ENCODE measurements around the gene COX17. TPM values are rescaled to one million over a fixed set of nuclear protein-coding genes. Genes with fewer than 3 reads are reported as not detected.

The COX17 gene
- total RNA-seq, 2 donors from 2014 or later = 54.1 to 73.7 TPM

DNA sequence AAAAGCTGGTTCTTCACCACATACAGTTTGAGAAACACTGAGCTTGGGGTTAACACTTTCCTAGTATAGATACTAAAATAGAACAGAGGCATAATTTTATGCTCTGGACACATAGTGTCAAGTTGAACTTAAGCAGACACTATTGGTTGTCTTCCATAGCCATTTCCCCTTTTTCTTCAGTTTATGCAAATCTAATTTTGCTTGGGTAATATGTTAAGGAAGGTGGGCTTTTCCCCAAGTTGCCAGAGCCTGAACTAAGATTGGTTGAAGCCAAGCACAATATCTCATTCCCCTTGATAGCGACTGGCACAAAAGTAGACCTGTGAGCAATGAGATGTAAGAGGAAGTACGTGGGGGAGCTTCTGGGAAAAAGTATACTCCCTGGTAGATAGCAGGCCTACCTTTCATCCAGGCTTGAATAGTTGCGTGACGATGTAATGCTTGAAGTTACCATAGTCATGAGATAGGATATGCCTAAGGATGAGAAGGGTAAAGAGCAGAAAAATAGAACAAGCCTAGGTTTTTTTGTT is 12.3 kb downstream of the COX17 start:
- Histone ChIP-seq H3K4me3 (ENCODE audit: low read length) (no peak overlapping the region), H3K36me3 (ENCODE audit: control insufficient read depth, insufficient read depth, low read length) (peaks cover 26% of the 10 kb centered on the region), H3K27me3 (ENCODE audit: control insufficient read depth, insufficient read depth, low read length, poor library complexity, severe bottlenecking) (no peaks in the 10 kb centered on the region), H3K9me3 (ENCODE audit: control insufficient read depth, low read length) (no peaks in the 10 kb centered on the region), H3K27ac (ENCODE audit: low read depth, low read length) (no peak overlapping the region), H3K4me1 (ENCODE audit: control insufficient read depth, insufficient read depth, low read length) (peaks cover 2% of the 10 kb centered on the region), H3K9ac (ENCODE audit: extremely low read depth, low read length, poor library complexity, severe bottlenecking) (no peak overlapping the region)
- no peaks in the 10 kb centered on the region for H3K27me3 Mint-ChIP-seq (ENCODE audit: insufficient read depth)
- H3K4me1 Mint-ChIP-seq = peaks cover 7% of the 10 kb centered on the region
- H3K9me3 Mint-ChIP-seq = no peaks in the 10 kb centered on the region
- TF ChIP-seq, protein P1, sequence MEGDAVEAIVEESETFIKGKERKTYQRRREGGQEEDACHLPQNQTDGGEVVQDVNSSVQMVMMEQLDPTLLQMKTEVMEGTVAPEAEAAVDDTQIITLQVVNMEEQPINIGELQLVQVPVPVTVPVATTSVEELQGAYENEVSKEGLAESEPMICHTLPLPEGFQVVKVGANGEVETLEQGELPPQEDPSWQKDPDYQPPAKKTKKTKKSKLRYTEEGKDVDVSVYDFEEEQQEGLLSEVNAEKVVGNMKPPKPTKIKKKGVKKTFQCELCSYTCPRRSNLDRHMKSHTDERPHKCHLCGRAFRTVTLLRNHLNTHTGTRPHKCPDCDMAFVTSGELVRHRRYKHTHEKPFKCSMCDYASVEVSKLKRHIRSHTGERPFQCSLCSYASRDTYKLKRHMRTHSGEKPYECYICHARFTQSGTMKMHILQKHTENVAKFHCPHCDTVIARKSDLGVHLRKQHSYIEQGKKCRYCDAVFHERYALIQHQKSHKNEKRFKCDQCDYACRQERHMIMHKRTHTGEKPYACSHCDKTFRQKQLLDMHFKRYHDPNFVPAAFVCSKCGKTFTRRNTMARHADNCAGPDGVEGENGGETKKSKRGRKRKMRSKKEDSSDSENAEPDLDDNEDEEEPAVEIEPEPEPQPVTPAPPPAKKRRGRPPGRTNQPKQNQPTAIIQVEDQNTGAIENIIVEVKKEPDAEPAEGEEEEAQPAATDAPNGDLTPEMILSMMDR (conservative IDR thresholded peaks at IDR 0.05) = no peak
- peaks cover 5% of the 10 kb centered on the region for H3K36me3 Mint-ChIP-seq (ENCODE audit: low read depth)
- no peak for DNase-seq
- 91 to 96% methylated on average over 4 of the region's 4 CpGs for WGBS, 2 experiments (ENCODE audit: insufficient coverage in 1 of 2, insufficient read length in 1 of 2)
- H3K27ac Mint-ChIP-seq = no peak overlapping the region
- H3K4me3 Mint-ChIP-seq = no peak overlapping the region

DNA sequence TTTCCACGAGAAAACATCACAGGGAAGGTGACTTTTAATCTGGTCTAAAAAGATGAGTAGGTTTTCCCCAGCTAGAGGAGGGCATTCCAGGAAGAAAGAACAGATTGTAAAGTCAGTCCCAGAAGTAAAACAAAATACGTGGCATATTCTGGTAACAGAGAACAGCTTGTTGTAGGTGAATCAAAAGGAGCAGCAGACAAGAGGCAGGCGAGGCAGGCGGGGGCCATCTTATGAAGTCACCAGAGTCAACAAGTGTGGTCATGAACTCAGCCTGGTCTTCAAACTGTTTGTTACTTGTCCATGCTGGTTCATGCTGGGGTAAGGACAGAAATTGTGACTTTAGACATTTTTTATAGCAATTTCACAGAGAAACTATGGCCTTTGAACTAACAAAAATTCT is 12.8 kb downstream of the COX17 start:
- Histone ChIP-seq H3K27me3 (ENCODE audit: control insufficient read depth, insufficient read depth, low read length, poor library complexity, severe bottlenecking) (no peaks in the 10 kb centered on the region), H3K36me3 (ENCODE audit: control insufficient read depth, insufficient read depth, low read length) (peaks cover 21% of the 10 kb centered on the region), H3K4me1 (ENCODE audit: control insufficient read depth, insufficient read depth, low read length) (no peaks in the 10 kb centered on the region), H3K9ac (ENCODE audit: extremely low read depth, low read length, poor library complexity, severe bottlenecking) (no peak overlapping the region), H3K4me3 (ENCODE audit: low read length) (no peak overlapping the region), H3K27ac (ENCODE audit: low read depth, low read length) (no peak overlapping the region), H3K9me3 (ENCODE audit: control insufficient read depth, low read length) (no peaks in the 10 kb centered on the region)
- Mint-ChIP-seq H3K4me3 (no peak overlapping the region), H3K36me3 (ENCODE audit: low read depth) (peaks cover 2% of the 10 kb centered on the region), H3K4me1 (peaks cover 5% of the 10 kb centered on the region), H3K27ac (no peak overlapping the region), H3K9me3 (no peaks in the 10 kb centered on the region), H3K27me3 (ENCODE audit: insufficient read depth) (no peaks in the 10 kb centered on the region)
- TF ChIP-seq, protein P1 (conservative IDR thresholded peaks at IDR 0.05) = no peak
- DNase-seq = no peak
- 89 to 92% methylated on average over 2 to 4 of the region's 4 CpGs for WGBS, 2 experiments (ENCODE audit: insufficient coverage in 1 of 2, insufficient read length in 1 of 2)

DNA sequence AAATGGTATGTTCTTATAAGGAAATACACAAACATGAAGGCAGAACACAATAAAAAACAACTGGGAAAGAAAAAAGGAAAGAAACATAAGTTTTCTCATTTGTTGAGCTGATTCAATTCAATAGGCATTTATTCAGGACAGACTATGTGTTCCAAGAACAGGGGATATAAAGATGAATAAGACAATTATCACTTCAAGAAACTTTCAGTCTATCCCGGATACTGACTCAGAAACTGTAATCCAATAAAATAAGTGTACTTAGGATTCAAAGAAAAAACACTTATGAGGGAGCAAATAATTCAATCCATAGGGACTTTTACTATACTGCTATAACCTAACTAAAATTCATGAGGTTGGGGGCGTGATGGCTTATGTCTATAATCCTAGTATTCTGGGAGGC is 13.3 kb downstream of the COX17 start:
- H3K9ac ChIP-seq (ENCODE audit: extremely low read depth, low read length, poor library complexity, severe bottlenecking) = no peak overlapping the region
- DNase-seq = no peak
- no peaks in the 10 kb centered on the region for H3K9me3 ChIP-seq (ENCODE audit: control insufficient read depth, low read length)
- H3K36me3 ChIP-seq (ENCODE audit: control insufficient read depth, insufficient read depth, low read length) = peaks cover 16% of the 10 kb centered on the region
- Mint-ChIP-seq H3K4me3 (no peak overlapping the region), H3K27me3 (ENCODE audit: insufficient read depth) (no peaks in the 10 kb centered on the region), H3K9me3 (no peaks in the 10 kb centered on the region), H3K4me1 (peaks cover 5% of the 10 kb centered on the region), H3K27ac (no peak overlapping the region), H3K36me3 (ENCODE audit: low read depth) (no peaks in the 10 kb centered on the region)
- no peak overlapping the region for H3K4me3 ChIP-seq (ENCODE audit: low read length)
- H3K4me1 ChIP-seq (ENCODE audit: control insufficient read depth, insufficient read depth, low read length) = no peaks in the 10 kb centered on the region
- H3K27ac ChIP-seq (ENCODE audit: low read depth, low read length) = no peak overlapping the region
- TF ChIP-seq, protein P1 (conservative IDR thresholded peaks at IDR 0.05) = no peak
- WGBS, 2 experiments (ENCODE audit: insufficient coverage in 1 of 2, insufficient read length in 1 of 2) = 96% methylated on average over 2 of the region's 2 CpGs; no CpG with 5 or more reads in 1 of the 2 experiments
- no peaks in the 10 kb centered on the region for H3K27me3 ChIP-seq (ENCODE audit: control insufficient read depth, insufficient read depth, low read length, poor library complexity, severe bottlenecking)

Data from endodermal cell (in vitro differentiated cells).